ENCODE measurements around the gene ARHGEF28.

Gene ARHGEF28

DNA sequence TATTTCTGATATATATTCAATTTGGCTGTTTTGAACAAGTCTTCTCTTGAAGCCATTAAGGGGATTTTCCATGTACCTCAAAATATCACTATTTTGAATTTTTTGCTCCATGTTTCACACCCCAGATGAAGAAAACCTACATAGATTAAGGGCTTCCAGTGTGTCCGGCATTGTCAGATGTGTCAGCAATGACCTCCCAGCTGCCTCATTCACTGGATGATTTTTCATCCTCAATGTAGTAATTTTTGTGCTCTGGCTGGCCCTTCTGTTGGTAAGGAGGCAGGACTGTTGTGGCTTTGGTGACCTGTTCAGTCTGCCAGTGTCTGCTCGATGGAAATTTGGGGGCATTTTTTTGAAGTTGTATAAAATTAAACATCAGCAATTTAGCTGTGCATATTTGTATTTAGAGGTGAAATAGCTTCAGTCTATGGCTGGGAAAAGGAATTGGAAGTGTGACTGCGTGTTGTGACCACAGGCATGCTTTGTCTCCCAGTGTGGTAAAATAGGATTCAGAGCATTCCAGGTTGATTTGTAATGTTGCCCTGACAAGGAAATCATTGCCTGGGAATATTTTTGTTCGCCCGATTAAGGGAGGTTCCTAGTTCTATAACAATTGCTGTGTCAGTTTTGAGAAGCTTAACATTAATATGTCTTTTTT is 312.4 kb downstream of the ARHGEF28 start:
- Histone ChIP-seq H3K4me3 (ENCODE audit: low read length) (no peak overlapping the region), H3K9ac (ENCODE audit: low read length) (no peak overlapping the region), H3K36me3 (ENCODE audit: control insufficient read depth, insufficient read depth, low read length) (no peaks in the 10 kb centered on the region), H3K27me3 (ENCODE audit: control insufficient read depth, insufficient read depth, low read length) (no peaks in the 10 kb centered on the region), H3K4me1 (ENCODE audit: control insufficient read depth, insufficient read depth, low read length) (no peaks in the 10 kb centered on the region), H3K9me3 (ENCODE audit: control insufficient read depth, low read length) (no peaks in the 10 kb centered on the region)

DNA sequence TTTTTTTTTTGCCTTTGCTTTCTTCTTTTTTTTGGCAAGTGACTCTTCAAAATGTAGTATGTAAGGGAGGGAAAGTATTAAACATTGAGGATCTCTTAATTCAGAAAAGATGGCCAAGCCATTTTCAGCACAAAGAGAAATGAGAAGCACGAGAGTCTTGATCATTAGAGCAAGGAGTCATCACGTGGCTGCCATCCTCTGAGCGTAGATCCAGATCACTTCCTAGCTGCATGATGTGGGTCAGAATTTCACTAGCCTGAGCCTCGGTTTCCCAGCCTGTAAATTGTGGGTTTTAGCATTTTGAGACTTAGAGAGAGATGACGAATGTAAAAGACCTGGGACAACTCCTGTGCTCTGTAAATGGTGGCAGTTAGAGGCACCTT is 312.9 kb downstream of the ARHGEF28 start:
- Histone ChIP-seq H3K4me1 (ENCODE audit: control insufficient read depth, insufficient read depth, low read length) (no peaks in the 10 kb centered on the region), H3K36me3 (ENCODE audit: control insufficient read depth, insufficient read depth, low read length) (no peaks in the 10 kb centered on the region), H3K9ac (ENCODE audit: low read length) (no peak overlapping the region), H3K9me3 (ENCODE audit: control insufficient read depth, low read length) (no peaks in the 10 kb centered on the region), H3K4me3 (ENCODE audit: low read length) (no peak overlapping the region), H3K27me3 (ENCODE audit: control insufficient read depth, insufficient read depth, low read length) (no peaks in the 10 kb centered on the region)

DNA sequence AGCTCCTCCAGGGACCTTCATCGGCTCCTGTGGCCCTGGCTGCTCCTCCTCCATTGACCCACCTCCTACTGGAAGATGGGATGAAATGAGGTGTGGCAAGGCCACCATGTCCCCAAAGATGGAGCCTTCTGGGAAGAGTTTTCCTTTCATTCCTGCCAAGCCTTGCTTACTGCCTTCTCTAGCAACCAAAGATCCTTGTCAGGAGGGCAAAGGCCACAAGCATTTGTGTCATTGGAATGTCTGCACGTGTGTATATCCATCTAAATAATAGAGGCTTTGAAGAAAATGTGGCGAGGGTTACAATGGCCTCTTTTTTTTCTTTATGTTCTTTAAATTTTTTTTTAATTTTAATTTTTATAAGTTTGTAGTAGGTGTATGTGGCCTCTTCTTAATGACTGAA is 313.6 kb downstream of the ARHGEF28 start:
- Histone ChIP-seq H3K27me3 (ENCODE audit: control insufficient read depth, insufficient read depth, low read length) (no peaks in the 10 kb centered on the region), H3K9ac (ENCODE audit: low read length) (no peak overlapping the region), H3K4me3 (ENCODE audit: low read length) (no peak overlapping the region), H3K9me3 (ENCODE audit: control insufficient read depth, low read length) (no peaks in the 10 kb centered on the region), H3K4me1 (ENCODE audit: control insufficient read depth, insufficient read depth, low read length) (no peaks in the 10 kb centered on the region), H3K36me3 (ENCODE audit: control insufficient read depth, insufficient read depth, low read length) (no peaks in the 10 kb centered on the region)

DNA sequence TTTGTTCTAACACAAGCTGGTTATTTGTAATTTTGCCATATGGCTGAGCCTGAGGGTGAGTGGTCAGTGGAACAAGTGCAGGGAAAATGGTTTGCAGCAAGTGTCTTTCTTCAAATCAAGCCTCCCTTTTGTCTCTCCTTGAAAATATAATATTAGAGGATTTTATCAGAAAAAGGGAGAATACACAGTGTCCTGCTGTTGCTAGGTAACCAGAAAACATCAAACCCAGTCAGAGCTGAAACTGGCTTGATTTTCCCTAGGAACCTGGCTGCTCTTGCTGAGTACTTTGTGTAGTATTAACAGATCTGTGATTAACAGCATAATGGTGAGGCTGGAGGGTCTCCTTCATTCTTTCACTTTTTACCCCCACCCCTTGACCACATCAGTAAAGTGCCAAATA is 314.0 kb downstream of the ARHGEF28 start:
- H3K4me1 ChIP-seq (ENCODE audit: control insufficient read depth, insufficient read depth, low read length) = no peaks in the 10 kb centered on the region
- H3K36me3 ChIP-seq (ENCODE audit: control insufficient read depth, insufficient read depth, low read length) = no peaks in the 10 kb centered on the region
- H3K4me3 ChIP-seq (ENCODE audit: low read length) = no peak overlapping the region

DNA sequence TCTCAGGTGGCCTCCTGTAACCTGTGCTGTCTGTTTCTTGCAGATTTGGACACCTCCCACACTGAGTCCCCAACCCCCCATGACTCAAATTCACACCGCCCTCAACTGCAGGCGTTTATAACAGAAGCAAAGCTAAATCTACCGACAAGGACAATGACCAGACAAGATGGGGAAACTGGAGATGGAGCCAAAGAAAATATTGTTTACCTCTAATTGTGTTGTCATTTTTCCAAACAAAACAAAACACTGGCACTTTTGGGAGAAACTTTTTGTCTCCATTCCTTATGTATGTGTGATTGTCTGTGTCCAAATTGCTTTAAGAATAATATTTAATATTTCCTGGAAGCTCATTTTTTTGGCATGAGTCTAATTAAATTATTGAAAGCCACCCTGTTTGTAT is 314.8 kb downstream of the ARHGEF28 start:
- Histone ChIP-seq H3K27me3 (ENCODE audit: control insufficient read depth, insufficient read depth, low read length) (no peaks in the 10 kb centered on the region), H3K36me3 (ENCODE audit: control insufficient read depth, insufficient read depth, low read length) (no peaks in the 10 kb centered on the region), H3K9me3 (ENCODE audit: control insufficient read depth, low read length) (no peaks in the 10 kb centered on the region), H3K4me3 (ENCODE audit: low read length) (no peak overlapping the region), H3K9ac (ENCODE audit: low read length) (no peak overlapping the region), H3K4me1 (ENCODE audit: control insufficient read depth, insufficient read depth, low read length) (no peaks in the 10 kb centered on the region)

More for the DNA sequence above, 314.0 kb downstream of the ARHGEF28 start:
- Histone ChIP-seq H3K9ac (ENCODE audit: low read length) (no peak overlapping the region), H3K9me3 (ENCODE audit: control insufficient read depth, low read length) (no peaks in the 10 kb centered on the region), H3K27me3 (ENCODE audit: control insufficient read depth, insufficient read depth, low read length) (no peaks in the 10 kb centered on the region)

DNA sequence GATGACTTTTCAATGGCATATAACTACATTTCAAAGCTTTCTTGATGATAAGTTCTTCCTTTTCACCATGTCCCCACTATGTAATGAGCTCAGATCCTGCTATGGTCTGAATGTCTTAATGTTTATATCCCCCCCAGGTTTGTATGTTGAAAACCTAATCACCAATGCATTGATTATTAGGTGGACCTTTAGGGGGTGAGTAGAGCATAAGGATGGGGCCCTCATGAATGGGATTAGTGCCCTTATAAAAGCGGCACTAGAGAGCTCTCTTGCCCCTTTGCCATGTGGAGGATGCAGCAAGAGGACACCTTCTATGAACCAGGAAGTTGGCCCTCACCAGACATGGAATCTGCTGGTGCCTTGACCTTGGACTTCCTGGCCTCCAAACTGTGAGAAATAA is 316.8 kb downstream of the ARHGEF28 start:
- Histone ChIP-seq H3K4me3 (ENCODE audit: low read length) (no peak overlapping the region), H3K9me3 (ENCODE audit: control insufficient read depth, low read length) (no peaks in the 10 kb centered on the region), H3K9ac (ENCODE audit: low read length) (no peak overlapping the region), H3K27me3 (ENCODE audit: control insufficient read depth, insufficient read depth, low read length) (no peaks in the 10 kb centered on the region), H3K36me3 (ENCODE audit: control insufficient read depth, insufficient read depth, low read length) (no peaks in the 10 kb centered on the region), H3K4me1 (ENCODE audit: control insufficient read depth, insufficient read depth, low read length) (no peaks in the 10 kb centered on the region)

DNA sequence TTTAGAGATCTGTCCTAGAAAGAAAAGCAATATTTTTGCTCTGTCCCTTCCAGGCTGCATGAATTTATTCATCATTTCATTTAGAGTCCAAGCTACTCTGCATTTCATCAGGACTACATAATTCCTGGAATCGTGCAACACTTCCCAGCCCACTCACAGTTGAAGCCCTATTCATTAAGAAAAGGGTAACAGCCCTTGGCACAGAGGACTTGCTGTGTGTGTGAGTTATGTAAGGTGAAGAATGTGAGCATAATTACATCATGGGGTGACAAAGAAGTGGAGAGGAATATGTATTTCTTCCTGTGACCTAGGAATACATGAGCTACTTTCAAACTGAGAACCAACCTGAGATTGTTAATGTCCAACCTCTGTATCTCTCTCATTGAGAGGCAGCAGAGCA is 317.4 kb downstream of the ARHGEF28 start:
- H3K27me3 ChIP-seq (ENCODE audit: control insufficient read depth, insufficient read depth, low read length) = no peaks in the 10 kb centered on the region
- no peak overlapping the region for H3K4me3 ChIP-seq (ENCODE audit: low read length)
- H3K36me3 ChIP-seq (ENCODE audit: control insufficient read depth, insufficient read depth, low read length) = no peaks in the 10 kb centered on the region
- no peaks in the 10 kb centered on the region for H3K4me1 ChIP-seq (ENCODE audit: control insufficient read depth, insufficient read depth, low read length)
- H3K9ac ChIP-seq (ENCODE audit: low read length) = no peak overlapping the region
- H3K9me3 ChIP-seq (ENCODE audit: control insufficient read depth, low read length) = no peaks in the 10 kb centered on the region

DNA sequence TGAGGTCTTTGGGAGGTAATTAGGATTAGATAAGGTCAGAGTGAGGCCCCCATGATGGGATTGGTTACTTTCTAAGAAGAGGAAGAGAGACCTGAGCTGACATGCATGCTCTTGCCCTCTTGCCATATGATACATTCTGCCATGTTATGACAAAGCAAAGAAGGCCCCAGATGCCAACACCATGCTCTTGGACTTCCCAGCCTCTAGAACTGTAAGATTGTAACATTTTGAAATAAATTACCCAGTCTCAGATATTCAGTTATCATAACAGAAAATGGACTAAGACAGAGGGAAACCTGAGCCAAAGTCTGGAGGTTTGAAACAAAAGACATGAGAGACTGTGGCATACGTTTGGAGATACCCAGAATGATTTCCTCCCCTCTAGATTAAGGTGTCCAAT is 318.6 kb downstream of the ARHGEF28 start:
- no peak overlapping the region for H3K9ac ChIP-seq (ENCODE audit: low read length)
- H3K27me3 ChIP-seq (ENCODE audit: control insufficient read depth, insufficient read depth, low read length) = no peaks in the 10 kb centered on the region
- no peaks in the 10 kb centered on the region for H3K9me3 ChIP-seq (ENCODE audit: control insufficient read depth, low read length)
- H3K4me1 ChIP-seq (ENCODE audit: control insufficient read depth, insufficient read depth, low read length) = no peaks in the 10 kb centered on the region
- no peaks in the 10 kb centered on the region for H3K36me3 ChIP-seq (ENCODE audit: control insufficient read depth, insufficient read depth, low read length)
- no peak overlapping the region for H3K4me3 ChIP-seq (ENCODE audit: low read length)

DNA sequence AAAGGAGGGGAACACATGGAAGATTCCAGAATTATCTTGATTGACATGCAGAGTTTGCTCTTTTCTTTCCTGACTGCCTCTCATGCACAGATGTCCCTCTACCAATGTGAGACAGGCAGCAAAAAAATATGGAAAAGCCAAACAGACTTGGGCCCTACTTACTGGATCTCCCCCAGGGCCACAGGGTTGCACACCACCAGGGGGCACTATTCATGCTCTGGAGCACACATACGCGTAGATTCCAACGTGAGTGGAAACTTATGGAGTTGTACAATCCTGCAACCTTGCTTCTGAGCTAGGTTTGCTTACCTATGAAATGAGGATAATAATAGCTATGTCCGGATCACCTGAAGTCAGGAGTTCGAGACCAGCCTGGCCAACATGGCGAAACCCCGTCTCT is 319.5 kb downstream of the ARHGEF28 start:
- Histone ChIP-seq H3K9me3 (ENCODE audit: control insufficient read depth, low read length) (no peaks in the 10 kb centered on the region), H3K4me3 (ENCODE audit: low read length) (no peak overlapping the region), H3K4me1 (ENCODE audit: control insufficient read depth, insufficient read depth, low read length) (no peaks in the 10 kb centered on the region), H3K9ac (ENCODE audit: low read length) (no peak overlapping the region), H3K27me3 (ENCODE audit: control insufficient read depth, insufficient read depth, low read length) (no peaks in the 10 kb centered on the region), H3K36me3 (ENCODE audit: control insufficient read depth, insufficient read depth, low read length) (no peaks in the 10 kb centered on the region)

DNA sequence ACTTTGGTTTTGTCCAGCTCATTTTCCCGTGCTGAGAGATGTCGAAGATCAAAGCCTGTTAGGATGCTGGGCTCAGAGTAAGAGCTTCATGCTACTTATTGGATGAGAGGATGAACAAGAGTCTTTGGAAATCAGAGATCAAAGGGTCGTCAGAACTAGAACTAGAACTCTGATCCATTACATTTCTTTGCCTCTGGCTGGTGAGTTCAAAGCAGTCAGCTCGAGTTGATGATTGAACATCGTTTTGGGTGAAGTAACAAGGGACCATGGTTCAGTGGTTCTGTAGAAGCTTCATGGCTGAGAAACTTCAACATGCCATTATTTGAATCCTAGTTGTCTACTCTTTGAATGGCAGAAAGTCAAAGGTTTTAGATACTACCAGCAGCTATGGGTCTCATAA is 320.3 kb downstream of the ARHGEF28 start:
- no peaks in the 10 kb centered on the region for H3K4me1 ChIP-seq (ENCODE audit: control insufficient read depth, insufficient read depth, low read length)
- H3K27me3 ChIP-seq (ENCODE audit: control insufficient read depth, insufficient read depth, low read length) = no peaks in the 10 kb centered on the region
- H3K9ac ChIP-seq (ENCODE audit: low read length) = no peak overlapping the region
- H3K36me3 ChIP-seq (ENCODE audit: control insufficient read depth, insufficient read depth, low read length) = no peaks in the 10 kb centered on the region
- no peak overlapping the region for H3K4me3 ChIP-seq (ENCODE audit: low read length)
- H3K9me3 ChIP-seq (ENCODE audit: control insufficient read depth, low read length) = no peaks in the 10 kb centered on the region

DNA sequence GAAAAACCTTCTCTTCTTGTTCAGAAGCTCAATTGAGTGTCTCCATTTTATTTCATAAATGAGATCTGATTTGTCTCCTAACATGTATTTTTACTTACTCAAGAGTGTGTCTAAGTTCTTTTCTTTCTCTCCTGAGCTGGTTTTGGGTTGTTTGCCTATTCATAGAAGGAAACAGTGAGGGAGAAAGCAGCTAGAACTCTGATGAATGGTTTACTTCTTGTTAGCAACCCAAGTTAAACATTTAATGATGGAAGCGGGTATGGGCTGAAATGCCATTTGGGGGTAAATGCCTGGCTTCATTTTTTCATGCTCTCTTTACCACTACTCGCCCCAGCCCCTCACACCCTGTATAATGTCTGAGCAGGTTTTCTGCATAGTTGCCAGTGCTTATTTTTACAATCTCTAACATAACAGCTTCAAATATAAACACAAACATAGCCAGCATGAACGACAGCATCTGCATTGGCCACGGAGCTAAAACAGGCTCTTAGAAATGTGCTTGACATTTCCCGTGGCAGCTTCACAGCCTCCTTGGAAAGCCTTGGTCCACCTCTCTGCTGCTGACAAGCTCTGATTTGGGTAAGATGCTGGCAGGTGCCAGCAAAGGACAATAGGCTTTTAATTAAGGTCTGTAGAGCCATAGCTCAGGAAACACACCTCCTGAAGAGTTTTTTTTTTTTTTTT is 321.1 kb downstream of the ARHGEF28 start:
- Histone ChIP-seq H3K27me3 (ENCODE audit: control insufficient read depth, insufficient read depth, low read length) (no peaks in the 10 kb centered on the region), H3K4me1 (ENCODE audit: control insufficient read depth, insufficient read depth, low read length) (no peaks in the 10 kb centered on the region), H3K4me3 (ENCODE audit: low read length) (no peak overlapping the region), H3K9me3 (ENCODE audit: control insufficient read depth, low read length) (no peaks in the 10 kb centered on the region), H3K36me3 (ENCODE audit: control insufficient read depth, insufficient read depth, low read length) (no peaks in the 10 kb centered on the region), H3K9ac (ENCODE audit: low read length) (no peak overlapping the region)

DNA sequence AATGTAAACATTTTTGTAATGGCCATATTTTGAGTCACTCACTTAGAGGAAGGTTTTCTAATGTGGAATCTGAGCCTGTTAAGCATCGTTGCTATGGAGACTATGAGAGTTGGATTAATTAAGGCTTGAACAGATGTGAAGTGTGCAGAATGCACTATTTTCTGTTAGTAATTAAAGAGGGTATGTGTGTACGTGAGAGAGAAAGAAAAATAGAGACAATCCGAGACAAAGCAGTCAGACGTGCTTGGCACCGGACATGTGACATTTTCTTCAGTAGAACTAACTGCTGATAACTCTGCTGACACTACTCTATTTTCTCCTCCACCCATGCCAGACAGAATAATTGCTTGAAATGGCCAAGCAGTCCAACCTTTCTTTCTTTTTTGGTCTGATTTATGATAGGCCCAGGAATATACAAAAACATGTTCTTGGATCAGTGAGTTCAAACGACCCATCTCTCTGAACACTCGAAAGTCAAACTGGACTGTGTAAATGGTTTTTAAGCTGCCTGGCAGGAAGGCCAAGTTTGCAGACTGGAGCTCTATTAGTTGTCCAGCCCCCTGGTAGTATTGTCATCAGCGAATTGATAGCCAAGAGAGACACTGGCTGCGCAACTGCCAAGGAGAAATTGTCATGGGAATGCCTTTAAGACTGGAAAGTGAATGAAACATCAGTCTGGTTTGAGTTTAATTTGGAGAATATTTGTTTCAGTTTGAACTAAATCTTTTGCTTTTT is 322.1 kb downstream of the ARHGEF28 start:
- no peak overlapping the region for H3K4me3 ChIP-seq (ENCODE audit: low read length)
- no peaks in the 10 kb centered on the region for H3K4me1 ChIP-seq (ENCODE audit: control insufficient read depth, insufficient read depth, low read length)
- H3K9me3 ChIP-seq (ENCODE audit: control insufficient read depth, low read length) = no peaks in the 10 kb centered on the region
- peaks cover 6% of the 10 kb centered on the region for H3K27me3 ChIP-seq (ENCODE audit: control insufficient read depth, insufficient read depth, low read length)
- H3K36me3 ChIP-seq (ENCODE audit: control insufficient read depth, insufficient read depth, low read length) = no peaks in the 10 kb centered on the region
- no peak overlapping the region for H3K9ac ChIP-seq (ENCODE audit: low read length)
